Mesothelial cell of epicardium (in vitro differentiated cells): ENCODE data around the gene JARID2. TPM values are rescaled to one million over a fixed set of nuclear protein-coding genes. Genes with fewer than 3 reads are reported as not detected.

Experiments
- DNase-seq, 2 experiments: peaks; one replicate each; pipeline ENCODE4 v3.0.0; 2021; ENCODE audit warnings: low spot score in 2 of 2; ENCODE audit not compliant: unreplicated experiment in 2 of 2
- H3K27ac Mint-ChIP-seq: 2 replicates; pipeline ENCODE4 v1.8.0; 2021; ENCODE audit warnings: mixed read lengths
- H3K27me3 Mint-ChIP-seq: 2 replicates; pipeline ENCODE4 v1.8.0; 2021; ENCODE audit warnings: low read depth, mixed read lengths
- H3K36me3 Mint-ChIP-seq: 2 replicates; pipeline ENCODE4 v1.8.0; 2021; ENCODE audit warnings: mixed read lengths
- H3K4me1 Mint-ChIP-seq: 2 replicates; pipeline ENCODE4 v1.8.0; 2021; ENCODE audit warnings: mixed read lengths
- H3K4me3 Mint-ChIP-seq: 2 replicates; pipeline ENCODE4 v1.8.0; 2021; ENCODE audit warnings: mild to moderate bottlenecking, moderate library complexity, mixed read lengths
- H3K9me3 Mint-ChIP-seq: 2 replicates; pipeline ENCODE4 v1.8.0; 2021; ENCODE audit warnings: mixed read lengths
- CTCF ChIP-seq: fragments of 200-600 bp; sonication (generic); IDR thresholded peaks from one replicate; pipeline ENCODE4 v1.5.0; 2021; ENCODE audit warnings: antibody characterized with exemption; ENCODE audit not compliant: unreplicated experiment
- total RNA-seq: library from RNA; stranded (reverse); gene quantifications from 3 replicates; pipeline ENCODE4 v1.2.1, GENCODE V29; 2021

JARID2 gene
- total RNA-seq, 1 donor from 2014 or later = 35.3 TPM

GRCh38 chr6:15342114-15342513, 96.2 kb downstream of the JARID2 start:
- TF ChIP-seq CTCF = no peak
- DNase-seq = no peak
- H3K4me1 Mint-ChIP-seq = peaks cover 46% of the 10 kb centered on the region
- H3K9me3 Mint-ChIP-seq = no peaks in the 10 kb centered on the region
- H3K27ac Mint-ChIP-seq = no peak overlapping the region
- no peaks in the 10 kb centered on the region for H3K27me3 Mint-ChIP-seq
- no peak overlapping the region for H3K4me3 Mint-ChIP-seq
- no peaks in the 10 kb centered on the region for H3K36me3 Mint-ChIP-seq

GRCh38 chr6:15343490-15344191, 97.8 kb downstream of the JARID2 start:
- no peak for DNase-seq
- no peak overlapping the region for H3K4me3 Mint-ChIP-seq
- no peaks in the 10 kb centered on the region for H3K9me3 Mint-ChIP-seq
- H3K27ac Mint-ChIP-seq = no peak overlapping the region
- H3K36me3 Mint-ChIP-seq = no peaks in the 10 kb centered on the region
- peaks cover 43% of the 10 kb centered on the region for H3K4me1 Mint-ChIP-seq
- H3K27me3 Mint-ChIP-seq = no peaks in the 10 kb centered on the region
- no peak for TF ChIP-seq CTCF

DNA sequence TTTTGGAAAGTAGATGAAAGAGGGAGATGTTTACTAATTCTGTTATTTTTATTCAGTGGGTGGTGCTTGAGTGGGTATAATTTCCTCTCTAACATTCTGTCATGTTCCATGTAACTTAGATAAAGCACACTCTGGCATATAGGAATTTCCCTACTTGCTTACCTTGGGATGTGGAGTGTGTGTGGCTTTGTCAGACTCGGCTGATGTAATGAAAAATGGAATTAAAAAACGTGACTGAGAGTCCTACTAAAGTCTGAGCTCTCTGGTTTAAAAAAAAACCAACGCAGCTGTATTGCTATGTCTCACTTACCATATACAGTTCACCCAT, 98.3 kb downstream of the JARID2 start:
- no peaks in the 10 kb centered on the region for H3K9me3 Mint-ChIP-seq
- no peak overlapping the region for H3K4me3 Mint-ChIP-seq
- DNase-seq = no peak
- H3K36me3 Mint-ChIP-seq = no peaks in the 10 kb centered on the region
- TF ChIP-seq CTCF = no peak
- no peak overlapping the region for H3K27ac Mint-ChIP-seq
- H3K27me3 Mint-ChIP-seq = no peaks in the 10 kb centered on the region
- peaks cover 40% of the 10 kb centered on the region for H3K4me1 Mint-ChIP-seq

DNA sequence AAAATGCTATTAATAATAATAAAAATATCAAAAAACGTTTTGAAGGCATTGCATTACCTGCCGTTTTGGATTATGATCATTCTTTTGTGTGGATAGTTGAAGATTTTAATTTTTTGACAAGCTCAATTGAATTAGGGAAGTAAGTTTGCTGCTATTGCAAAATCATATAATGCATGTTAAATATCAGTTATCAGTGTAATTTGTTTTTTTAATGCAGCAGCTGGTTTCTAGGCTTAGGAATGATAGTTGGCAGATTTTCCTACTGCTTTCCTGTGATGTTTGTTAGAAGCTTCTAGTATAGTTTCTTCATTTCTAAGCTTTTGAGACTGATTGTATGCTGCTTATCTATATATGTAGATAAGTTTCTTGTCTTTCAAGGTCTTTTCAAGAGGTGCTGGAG, 99.0 kb downstream of the JARID2 start:
- Mint-ChIP-seq H3K27me3 (no peaks in the 10 kb centered on the region), H3K36me3 (no peaks in the 10 kb centered on the region), H3K4me1 (peaks cover 39% of the 10 kb centered on the region), H3K4me3 (no peak overlapping the region), H3K27ac (no peak overlapping the region), H3K9me3 (no peaks in the 10 kb centered on the region)
- no peak for DNase-seq
- TF ChIP-seq CTCF = no peak

DNA sequence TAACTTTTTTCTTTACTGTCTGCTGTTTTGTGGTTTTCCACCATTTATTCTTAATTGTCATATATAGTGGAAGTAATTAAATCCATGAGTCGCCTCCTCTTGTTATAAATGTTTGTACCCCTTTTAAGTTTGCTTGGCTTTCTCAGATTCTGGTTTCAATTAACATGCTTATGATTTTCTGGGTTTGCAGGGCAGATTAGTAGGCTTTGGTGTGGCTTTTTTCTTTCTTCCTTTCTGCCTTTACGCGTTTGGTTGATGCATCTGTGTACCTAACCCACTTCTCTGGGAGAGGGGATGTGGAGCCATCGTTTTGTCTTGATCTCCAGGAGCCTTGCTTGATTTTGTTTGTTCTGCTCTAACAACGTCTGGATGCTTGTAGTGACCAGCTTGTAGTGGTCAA, 100.4 kb downstream of the JARID2 start:
- H3K4me3 Mint-ChIP-seq = no peak overlapping the region
- H3K9me3 Mint-ChIP-seq = no peaks in the 10 kb centered on the region
- H3K27me3 Mint-ChIP-seq = no peaks in the 10 kb centered on the region
- H3K4me1 Mint-ChIP-seq = peaks cover 37% of the 10 kb centered on the region
- no peak overlapping the region for H3K27ac Mint-ChIP-seq
- no peaks in the 10 kb centered on the region for H3K36me3 Mint-ChIP-seq
- no peak for TF ChIP-seq CTCF
- DNase-seq = no peak

DNA sequence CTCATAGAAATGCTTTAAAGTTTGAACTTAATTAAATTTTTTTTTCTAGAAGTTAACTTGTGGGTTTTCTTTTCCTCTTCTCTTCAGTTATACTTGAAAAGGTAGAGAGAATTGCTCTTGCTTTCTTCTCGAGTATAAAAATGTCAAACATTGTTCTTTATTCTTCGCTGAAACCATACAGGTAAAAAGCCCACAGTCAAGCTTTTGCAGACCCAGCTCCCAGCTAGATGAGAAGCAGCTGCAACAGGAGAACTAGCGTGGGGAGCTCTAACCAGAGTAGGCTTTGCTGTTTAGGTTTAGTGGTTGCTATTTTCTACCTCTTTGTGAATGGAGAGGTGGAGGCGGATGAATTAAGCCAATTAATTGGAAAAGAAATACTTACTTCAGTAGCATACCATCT, 102.7 kb downstream of the JARID2 start:
- no peaks in the 10 kb centered on the region for H3K27me3 Mint-ChIP-seq
- no peaks in the 10 kb centered on the region for H3K36me3 Mint-ChIP-seq
- DNase-seq = no peak
- H3K4me3 Mint-ChIP-seq = no peak overlapping the region
- TF ChIP-seq CTCF = no peak
- H3K27ac Mint-ChIP-seq = no peak overlapping the region
- H3K4me1 Mint-ChIP-seq = peaks cover 41% of the 10 kb centered on the region
- no peaks in the 10 kb centered on the region for H3K9me3 Mint-ChIP-seq
